Measurements from ENCODE around the gene TCIRG1.

GRCh38 chr11:67997475-67997921, 41.3 kb upstream of the TCIRG1 start:
- TF ChIP-seq CTCF (IDR thresholded peaks at IDR 0.05; ENCODE audit: insufficient read depth, low read length, poor library complexity, severe bottlenecking) (no peak), EZH2phosphoT487 (conservative IDR thresholded peaks at IDR 0.05; ENCODE audit: low read length) (no peak)

Measured in SU-DHL-6 (cell line).